ENCODE results near the gene CYB561D1.
A peak's percentile ranks its signal among the peaks of the same experiment; 100 is the strongest.

Gene CYB561D1

DNA sequence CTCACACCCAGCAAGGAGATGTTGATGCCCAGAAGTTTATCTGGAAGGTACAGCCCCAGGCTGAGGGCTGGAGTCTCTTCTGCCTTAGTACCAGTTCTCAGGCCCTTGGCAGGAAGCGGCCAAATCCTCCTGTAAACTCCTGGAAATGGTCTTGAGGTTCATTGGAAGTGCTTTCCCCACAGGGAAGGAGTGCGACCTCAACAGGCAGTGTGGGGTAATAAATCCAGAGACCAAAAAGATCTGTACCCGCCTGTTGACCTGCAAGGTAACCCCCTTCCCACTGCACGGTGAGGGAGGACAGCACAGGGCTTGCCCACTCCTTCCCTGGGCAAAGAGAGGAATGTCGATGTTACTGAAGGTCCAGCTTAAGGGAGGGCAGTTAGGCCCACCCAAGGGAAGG lies 5.7 kb upstream of the CYB561D1 start:
- H3K9ac ChIP-seq (ENCODE audit: low read depth, low read length, poor library complexity, severe bottlenecking): no peak overlapping the region
- H3F3A ChIP-seq (ENCODE audit: low read depth): no peaks in the 10 kb centered on the region
- H3K4me3 ChIP-seq (ENCODE audit: low read length, poor library complexity, severe bottlenecking): no peak overlapping the region
- no peaks in the 10 kb centered on the region for H3K9me3 ChIP-seq (ENCODE audit: insufficient read depth, low read depth, low read length)
- no peaks in the 10 kb centered on the region; the same call in 1 of the 2 replicates for H3K79me2 ChIP-seq (ENCODE audit: insufficient read depth, low read length)
- TF ChIP-seq EZH2phosphoT487 (IDR thresholded peaks at IDR 0.05; ENCODE audit: borderline replicate concordance): no peak
- TF ChIP-seq, protein P1, sequence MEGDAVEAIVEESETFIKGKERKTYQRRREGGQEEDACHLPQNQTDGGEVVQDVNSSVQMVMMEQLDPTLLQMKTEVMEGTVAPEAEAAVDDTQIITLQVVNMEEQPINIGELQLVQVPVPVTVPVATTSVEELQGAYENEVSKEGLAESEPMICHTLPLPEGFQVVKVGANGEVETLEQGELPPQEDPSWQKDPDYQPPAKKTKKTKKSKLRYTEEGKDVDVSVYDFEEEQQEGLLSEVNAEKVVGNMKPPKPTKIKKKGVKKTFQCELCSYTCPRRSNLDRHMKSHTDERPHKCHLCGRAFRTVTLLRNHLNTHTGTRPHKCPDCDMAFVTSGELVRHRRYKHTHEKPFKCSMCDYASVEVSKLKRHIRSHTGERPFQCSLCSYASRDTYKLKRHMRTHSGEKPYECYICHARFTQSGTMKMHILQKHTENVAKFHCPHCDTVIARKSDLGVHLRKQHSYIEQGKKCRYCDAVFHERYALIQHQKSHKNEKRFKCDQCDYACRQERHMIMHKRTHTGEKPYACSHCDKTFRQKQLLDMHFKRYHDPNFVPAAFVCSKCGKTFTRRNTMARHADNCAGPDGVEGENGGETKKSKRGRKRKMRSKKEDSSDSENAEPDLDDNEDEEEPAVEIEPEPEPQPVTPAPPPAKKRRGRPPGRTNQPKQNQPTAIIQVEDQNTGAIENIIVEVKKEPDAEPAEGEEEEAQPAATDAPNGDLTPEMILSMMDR (conservative IDR thresholded peaks at IDR 0.05; ENCODE audit: low read length): no peak
- no peaks in the 10 kb centered on the region for H3K9me2 ChIP-seq (replicated peaks; ENCODE audit: low read depth, low read length)
- no peak overlapping the region for H3K4me2 ChIP-seq (ENCODE audit: low read depth, low read length, poor library complexity, severe bottlenecking)
- no peaks in the 10 kb centered on the region; the same call in 1 of the 2 replicates for H3K36me3 ChIP-seq (ENCODE audit: insufficient read depth, low read length)
- H4K20me1 ChIP-seq (ENCODE audit: insufficient read depth, low read length, poor library complexity, severe bottlenecking): no peaks in the 10 kb centered on the region
- H3K27me3 ChIP-seq (ENCODE audit: insufficient read depth, low read length, poor library complexity, severe bottlenecking): no peaks in the 10 kb centered on the region
- peaks cover 18% of the 10 kb centered on the region for H3K4me1 ChIP-seq (ENCODE audit: insufficient read depth, low read length, poor library complexity, severe bottlenecking)
- H2AFZ ChIP-seq (ENCODE audit: low read length): no peak overlapping the region

DNA sequence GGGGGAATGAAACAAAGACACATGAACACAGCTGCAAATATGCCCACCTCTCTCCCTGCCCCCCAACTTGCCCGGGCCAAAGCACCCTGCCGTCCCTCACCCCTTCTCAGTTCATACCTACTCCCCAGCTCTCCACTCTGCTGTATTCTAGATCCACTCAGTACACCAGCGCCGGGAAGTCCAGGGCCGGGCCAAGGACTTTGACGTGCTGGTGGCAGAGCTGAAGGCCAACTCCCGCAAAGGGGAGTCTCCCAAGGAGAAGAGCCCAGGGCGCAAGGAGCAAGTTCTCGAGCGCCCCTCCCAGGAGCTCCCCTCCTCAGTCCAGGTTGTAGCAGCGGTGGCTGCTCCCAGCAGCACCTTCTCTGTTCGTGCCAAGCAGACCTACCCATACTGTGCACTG lies 5.2 kb upstream of the CYB561D1 start:
- TF ChIP-seq, protein P1 (conservative IDR thresholded peaks at IDR 0.05; ENCODE audit: low read length): no peak
- no peak for TF ChIP-seq EZH2phosphoT487 (IDR thresholded peaks at IDR 0.05; ENCODE audit: borderline replicate concordance)
- H3K79me2 ChIP-seq (ENCODE audit: insufficient read depth, low read length): no peaks in the 10 kb centered on the region; the same call in 1 of the 2 replicates
- no peak overlapping the region for H3K9ac ChIP-seq (ENCODE audit: low read depth, low read length, poor library complexity, severe bottlenecking)
- H3K4me2 ChIP-seq (ENCODE audit: low read depth, low read length, poor library complexity, severe bottlenecking): no peak overlapping the region
- H3K9me2 ChIP-seq (replicated peaks; ENCODE audit: low read depth, low read length): no peaks in the 10 kb centered on the region
- H3K27me3 ChIP-seq (ENCODE audit: insufficient read depth, low read length, poor library complexity, severe bottlenecking): no peaks in the 10 kb centered on the region
- no peak overlapping the region for H2AFZ ChIP-seq (ENCODE audit: low read length)
- H3K4me3 ChIP-seq (ENCODE audit: low read length, poor library complexity, severe bottlenecking): no peak overlapping the region
- no peaks in the 10 kb centered on the region; the same call in 1 of the 2 replicates for H3K36me3 ChIP-seq (ENCODE audit: insufficient read depth, low read length)
- H4K20me1 ChIP-seq (ENCODE audit: insufficient read depth, low read length, poor library complexity, severe bottlenecking): no peaks in the 10 kb centered on the region
- H3K4me1 ChIP-seq (ENCODE audit: insufficient read depth, low read length, poor library complexity, severe bottlenecking): peaks cover 20% of the 10 kb centered on the region
- no peaks in the 10 kb centered on the region for H3K9me3 ChIP-seq (ENCODE audit: insufficient read depth, low read depth, low read length)
- H3F3A ChIP-seq (ENCODE audit: low read depth): no peaks in the 10 kb centered on the region

DNA sequence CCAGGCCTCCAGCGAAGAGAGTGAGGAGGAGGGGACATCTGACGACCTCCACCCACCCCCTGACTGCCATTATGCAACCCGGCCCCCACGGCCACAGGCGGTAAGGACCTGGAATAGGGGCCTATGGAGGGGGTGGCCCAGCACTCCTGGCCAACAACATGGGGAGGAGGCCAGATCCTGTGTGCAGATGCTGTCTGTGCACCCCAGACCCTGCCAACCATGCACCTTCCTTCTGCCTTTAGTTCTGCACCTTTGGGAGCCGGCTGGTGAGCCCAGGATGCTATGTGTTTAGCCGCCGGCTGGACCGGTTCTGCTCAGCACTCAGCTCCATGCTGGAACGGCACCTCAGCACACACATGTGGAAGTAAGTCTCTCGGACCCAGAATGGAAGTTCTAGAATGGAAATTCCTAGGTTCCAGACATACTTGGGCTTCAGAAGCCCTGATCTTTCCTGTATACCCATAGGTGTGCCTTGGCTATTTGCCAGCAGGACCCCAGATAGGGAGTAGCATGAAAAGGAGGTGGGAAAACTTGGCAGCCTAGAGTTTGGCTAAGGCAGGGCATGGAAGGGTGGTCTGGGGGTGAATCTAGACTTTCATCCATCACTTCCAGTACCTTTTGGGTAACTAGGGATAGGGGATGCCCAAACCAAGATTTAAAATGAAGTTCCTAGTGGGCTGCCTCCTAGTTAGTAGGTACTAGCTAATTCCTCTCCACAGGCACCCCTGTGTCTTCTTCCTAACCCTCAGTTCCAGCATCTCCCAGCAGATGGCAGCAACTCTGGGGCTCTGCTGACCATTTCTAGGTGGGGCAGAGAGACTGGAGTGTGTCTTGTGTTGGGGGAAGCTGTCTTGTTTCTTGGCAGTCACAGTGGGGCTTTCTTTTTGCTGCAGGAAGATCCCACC lies 3.6 kb upstream of the CYB561D1 start:
- H2AFZ ChIP-seq (ENCODE audit: low read length): no peak overlapping the region
- H4K20me1 ChIP-seq (ENCODE audit: insufficient read depth, low read length, poor library complexity, severe bottlenecking): peaks cover 7% of the 10 kb centered on the region
- H3K4me3 ChIP-seq (ENCODE audit: low read length, poor library complexity, severe bottlenecking): no peak overlapping the region
- H3K4me1 ChIP-seq (ENCODE audit: insufficient read depth, low read length, poor library complexity, severe bottlenecking): peaks cover 17% of the 10 kb centered on the region
- no peaks in the 10 kb centered on the region for H3K9me3 ChIP-seq (ENCODE audit: insufficient read depth, low read depth, low read length)
- H3K27me3 ChIP-seq (ENCODE audit: insufficient read depth, low read length, poor library complexity, severe bottlenecking): no peaks in the 10 kb centered on the region
- no peak for TF ChIP-seq EZH2phosphoT487 (IDR thresholded peaks at IDR 0.05; ENCODE audit: borderline replicate concordance)
- TF ChIP-seq, protein P1 (conservative IDR thresholded peaks at IDR 0.05; ENCODE audit: low read length): peak; percentile 81
- H3K79me2 ChIP-seq (ENCODE audit: insufficient read depth, low read length): peaks cover 11% of the 10 kb centered on the region
- H3K4me2 ChIP-seq (ENCODE audit: low read depth, low read length, poor library complexity, severe bottlenecking): no peak overlapping the region
- H3F3A ChIP-seq (ENCODE audit: low read depth): no peaks in the 10 kb centered on the region
- H3K9me2 ChIP-seq (replicated peaks; ENCODE audit: low read depth, low read length): no peaks in the 10 kb centered on the region
- H3K9ac ChIP-seq (ENCODE audit: low read depth, low read length, poor library complexity, severe bottlenecking): no peak overlapping the region
- H3K36me3 ChIP-seq (ENCODE audit: insufficient read depth, low read length): no peaks in the 10 kb centered on the region; the same call in 1 of the 2 replicates

Measured in Loucy (cell line).